Skeletal muscle cell (primary cell): ENCODE results near the gene ACSBG1.
A peak's percentile ranks its signal among the peaks of the same experiment; 100 is the strongest.

Source experiments
- DNase-seq: peaks from one replicate; pipeline ENCODE4 v3.0.0-alpha.2; 2010; ENCODE audit warnings: low read depth
- H3K4me3 ChIP-seq: 2 replicates; pipeline ENCODE4 v1.5.1; 2011; ENCODE audit warnings: low read depth, mild to moderate bottlenecking, control low read depth, low read length, moderate library complexity

The ACSBG1 gene

GRCh38 chr15:78225783-78226541 lies 8.4 kb downstream of the ACSBG1 start:
- DNase-seq = peak; percentile 8
- H3K4me3 ChIP-seq = no peak overlapping the region

- no peak overlapping the region for H3K4me3 ChIP-seq
- no peak for DNase-seq
Observed at GRCh38 chr15:78224023-78224411, 10.3 kb downstream of the ACSBG1 start.

GRCh38 chr15:78223396-78224022 lies 10.9 kb downstream of the ACSBG1 start:
- H3K4me3 ChIP-seq = no peak overlapping the region
- no peak for DNase-seq

GRCh38 chr15:78222745-78223395 lies 11.5 kb downstream of the ACSBG1 start:
- H3K4me3 ChIP-seq = no peak overlapping the region
- DNase-seq = no peak

- no peak overlapping the region for H3K4me3 ChIP-seq
- no peak for DNase-seq
Observed at GRCh38 chr15:78220713-78221112, 13.7 kb downstream of the ACSBG1 start.

- DNase-seq = no peak
- no peak overlapping the region for H3K4me3 ChIP-seq
Observed at GRCh38 chr15:78216276-78217104, 17.9 kb downstream of the ACSBG1 start.

- no peak overlapping the region for H3K4me3 ChIP-seq
- no peak for DNase-seq
Observed at GRCh38 chr15:78213956-78214355, 20.4 kb downstream of the ACSBG1 start.

GRCh38 chr15:78213425-78213750 lies 21.0 kb downstream of the ACSBG1 start:
- DNase-seq = no peak

GRCh38 chr15:78212546-78213424 lies 21.6 kb downstream of the ACSBG1 start:
- DNase-seq = peak; percentile 40
- H3K4me3 ChIP-seq = no peak overlapping the region

More at GRCh38 chr15:78213425-78213750, 21.0 kb downstream of the ACSBG1 start:
- H3K4me3 ChIP-seq = no peak overlapping the region

- no peak overlapping the region for H3K4me3 ChIP-seq
- DNase-seq = no peak
Observed at GRCh38 chr15:78212008-78212407, 22.4 kb downstream of the ACSBG1 start.

- no peak overlapping the region for H3K4me3 ChIP-seq
- no peak for DNase-seq
Observed at GRCh38 chr15:78211189-78211921, 23.0 kb downstream of the ACSBG1 start.

GRCh38 chr15:78210349-78210717 lies 24.0 kb downstream of the ACSBG1 start:
- H3K4me3 ChIP-seq = no peak overlapping the region
- no peak for DNase-seq

GRCh38 chr15:78209646-78210348 lies 24.6 kb downstream of the ACSBG1 start:
- DNase-seq = no peak
- H3K4me3 ChIP-seq = no peak overlapping the region

GRCh38 chr15:78208887-78209645 lies 25.3 kb downstream of the ACSBG1 start:
- DNase-seq = no peak
- no peak overlapping the region for H3K4me3 ChIP-seq

- no peak for DNase-seq
- H3K4me3 ChIP-seq = no peak overlapping the region
Observed at GRCh38 chr15:78208341-78208844, 26.0 kb downstream of the ACSBG1 start.

- DNase-seq = no peak
Observed at GRCh38 chr15:78207641-78208340, 26.6 kb downstream of the ACSBG1 start.

More at GRCh38 chr15:78207641-78208340, 26.6 kb downstream of the ACSBG1 start:
- H3K4me3 ChIP-seq = no peak overlapping the region
